ENCODE results near the gene RHBDL1.

Gene RHBDL1

GRCh38 chr16:675884-676564 lies 553 bp downstream of the RHBDL1 start:
- DNase-seq, result no peak

GRCh38 chr16:676565-676902 lies 1.1 kb downstream of the RHBDL1 start:
- DNase-seq, result no peak

GRCh38 chr16:676913-677312 lies 1.4 kb downstream of the RHBDL1 start:
- no peak for DNase-seq

DNA sequence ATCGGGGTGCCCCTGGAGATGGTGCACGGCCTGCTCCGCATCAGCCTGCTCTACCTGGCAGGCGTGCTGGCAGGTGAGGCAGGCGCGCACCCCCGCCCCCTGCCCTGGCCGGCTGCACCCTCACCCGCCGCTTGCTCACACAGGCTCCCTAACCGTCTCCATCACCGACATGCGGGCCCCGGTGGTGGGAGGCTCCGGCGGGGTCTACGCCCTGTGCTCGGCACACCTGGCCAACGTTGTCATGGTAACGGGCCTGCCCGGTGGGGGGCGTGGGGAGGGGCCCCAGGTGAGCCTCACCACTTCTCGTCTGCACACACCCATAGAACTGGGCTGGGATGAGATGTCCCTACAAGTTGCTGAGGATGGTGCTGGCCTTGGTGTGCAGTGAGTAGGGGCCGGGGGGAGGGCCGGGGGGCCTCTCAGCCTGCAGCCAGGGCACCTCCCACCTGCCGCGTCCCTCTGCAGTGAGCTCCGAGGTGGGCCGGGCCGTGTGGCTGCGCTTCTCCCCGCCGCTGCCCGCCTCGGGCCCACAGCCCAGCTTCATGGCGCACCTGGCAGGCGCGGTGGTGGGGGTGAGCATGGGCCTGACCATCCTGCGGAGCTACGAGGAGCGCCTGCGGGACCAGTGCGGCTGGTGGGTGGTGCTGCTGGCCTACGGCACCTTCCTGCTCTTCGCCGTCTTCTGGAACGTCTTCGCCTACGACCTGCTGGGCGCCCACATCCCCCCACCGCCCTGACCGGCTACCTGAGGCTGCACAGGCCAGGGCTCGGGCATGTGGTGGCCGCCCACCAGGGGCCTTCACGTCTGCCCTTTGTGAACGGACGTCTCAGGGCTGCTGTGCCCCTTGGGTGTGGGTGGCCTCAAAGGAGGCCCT lies 2.1 kb downstream of the RHBDL1 start:
- DNase-seq, result no peak

- DNase-seq, result no peak
These were observed 2.9 kb downstream of the RHBDL1 start for GRCh38 chr16:678209-678857.

- peak; percentile 61 for DNase-seq
These were observed 3.7 kb downstream of the RHBDL1 start for GRCh38 chr16:678858-679813.

GRCh38 chr16:679814-680624 lies 4.5 kb downstream of the RHBDL1 start, which contains the start of gene STUB1:
Gene STUB1, plus strand, starts transcription at chr16:680410. Its CDS starts 116 bp downstream, at chr16:680526.
- peak; percentile 90 for DNase-seq

GRCh38 chr16:680625-680945 lies 5.1 kb downstream of the RHBDL1 start:
- no peak for DNase-seq

- DNase-seq, result no peak
These were observed 5.7 kb downstream of the RHBDL1 start for GRCh38 chr16:680967-681745.

DNA sequence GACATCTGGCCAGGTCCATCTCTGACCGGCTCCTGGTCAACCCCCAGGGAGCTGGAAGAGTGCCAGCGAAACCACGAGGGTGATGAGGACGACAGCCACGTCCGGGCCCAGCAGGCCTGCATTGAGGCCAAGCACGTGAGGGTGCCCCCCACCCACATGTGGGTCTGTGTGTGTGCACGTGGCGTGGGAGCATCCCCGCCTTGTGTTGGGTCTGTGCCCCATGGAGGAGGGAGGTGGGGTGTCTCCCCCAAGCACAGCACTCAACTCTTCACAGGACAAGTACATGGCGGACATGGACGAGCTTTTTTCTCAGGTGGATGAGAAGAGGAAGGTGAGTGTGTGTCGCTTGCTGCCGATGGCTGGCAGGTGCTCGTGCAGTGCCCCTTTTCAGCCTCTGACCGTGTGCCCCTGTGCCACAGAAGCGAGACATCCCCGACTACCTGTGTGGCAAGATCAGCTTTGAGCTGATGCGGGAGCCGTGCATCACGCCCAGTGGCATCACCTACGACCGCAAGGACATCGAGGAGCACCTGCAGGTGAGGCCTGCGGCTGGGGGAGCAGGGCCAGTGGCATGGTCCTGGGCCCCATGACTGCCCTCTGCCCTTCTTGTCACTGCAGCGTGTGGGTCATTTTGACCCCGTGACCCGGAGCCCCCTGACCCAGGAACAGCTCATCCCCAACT lies 6.4 kb downstream of the RHBDL1 start:
- no peak for DNase-seq

GRCh38 chr16:682493-683395 lies 7.3 kb downstream of the RHBDL1 start:
- no peak for DNase-seq

GRCh38 chr16:683396-684070 lies 8.1 kb downstream of the RHBDL1 start:
- DNase-seq, result no peak

DNA sequence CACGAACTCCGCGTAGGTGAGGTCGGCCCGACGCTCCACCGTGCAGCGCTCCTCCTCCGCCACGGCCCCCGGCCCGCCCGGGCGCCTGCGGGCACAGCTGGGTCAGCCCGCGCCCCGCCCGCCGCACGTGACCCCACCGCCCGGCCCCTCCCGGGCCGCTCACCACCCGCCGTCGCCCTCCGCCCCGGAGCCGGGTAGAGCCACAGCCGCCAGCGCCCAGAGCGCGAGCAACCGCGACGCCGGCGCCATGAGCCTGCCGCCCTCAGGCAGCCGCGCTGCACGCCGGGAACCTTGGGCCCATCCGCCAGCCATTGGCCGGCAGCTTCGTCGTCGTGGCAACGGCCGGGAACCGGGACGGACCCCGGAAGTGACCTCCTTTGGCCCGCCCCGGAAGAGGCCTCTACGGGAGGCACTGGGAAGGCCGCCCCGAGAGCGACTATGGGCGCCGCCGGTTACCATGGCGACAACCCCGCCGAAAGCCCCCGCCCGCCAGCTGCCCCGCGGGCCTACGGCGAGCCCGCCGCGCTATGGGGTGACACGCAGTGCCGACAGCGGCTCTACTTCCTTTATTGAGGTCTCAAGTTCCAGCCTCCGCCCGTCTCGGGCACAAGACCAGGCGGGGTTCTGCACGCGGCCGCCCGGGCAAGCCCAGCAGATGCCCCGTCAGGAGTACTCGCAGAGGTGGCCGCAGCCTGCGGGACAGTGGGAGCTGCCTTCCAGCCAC lies 8.8 kb downstream of the RHBDL1 start, which contains the start of gene JMJD8:
Gene JMJD8, minus strand, starts transcription at position 264 of the 724 bp plus-strand sequence. Its CDS starts 15 bp downstream, at position 249.
- peak; percentile 96 for DNase-seq

DNA sequence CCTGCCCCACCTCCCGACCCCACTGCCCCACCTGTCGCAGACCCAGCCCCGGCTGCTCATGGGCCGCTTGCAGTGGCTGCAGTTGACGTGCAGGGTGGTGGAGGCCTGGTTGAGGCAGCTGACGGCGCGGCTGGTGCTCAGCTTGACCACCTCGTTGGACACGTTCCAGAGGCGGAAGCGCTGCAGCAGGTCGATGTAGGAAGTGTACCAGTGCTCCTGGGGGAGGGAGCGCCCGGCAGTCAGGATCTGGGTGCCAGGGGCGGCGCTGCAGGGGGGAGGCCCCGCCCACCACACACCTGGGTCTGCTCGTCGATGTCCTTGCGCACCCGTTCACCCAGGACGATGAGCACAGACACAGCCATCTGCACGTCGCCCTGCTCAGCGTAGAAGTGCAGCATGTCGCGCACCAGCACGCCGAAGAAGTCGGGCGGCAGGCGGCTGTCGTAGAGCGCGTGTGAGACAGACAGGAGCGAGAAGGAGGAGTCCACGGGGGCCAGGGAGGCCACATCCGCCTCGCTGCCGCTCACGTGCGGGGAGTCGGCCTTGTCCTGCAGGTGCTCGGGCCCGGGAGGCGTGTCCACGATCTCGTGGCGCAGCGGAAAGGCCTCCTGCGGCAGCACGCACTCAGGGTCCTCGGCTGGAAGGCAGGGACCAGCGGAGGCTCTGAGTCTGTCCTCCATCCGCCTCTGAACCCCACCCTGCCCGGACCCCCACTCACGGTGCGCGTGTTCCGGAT lies 9.7 kb downstream of the RHBDL1 start:
- DNase-seq, result no peak

DNA sequence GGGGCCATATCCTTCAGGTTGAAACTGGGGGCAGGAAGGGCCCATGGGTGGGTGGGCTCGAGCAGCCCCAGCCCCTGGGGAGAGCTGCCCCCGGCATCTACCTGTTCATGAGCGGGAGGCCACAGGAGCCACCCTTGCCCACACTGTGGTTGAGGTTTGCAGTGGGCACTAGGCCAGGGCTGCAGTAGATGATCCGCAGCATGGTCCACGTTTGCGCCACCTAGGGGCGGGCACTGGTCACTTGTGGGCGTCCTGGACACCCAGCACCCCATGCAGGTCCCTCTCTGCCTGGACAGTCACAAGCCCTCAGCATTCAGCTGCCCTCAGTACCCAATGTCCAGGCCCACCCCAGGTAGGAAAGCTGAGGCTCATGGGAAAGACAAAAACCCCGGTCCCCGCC lies 10.5 kb downstream of the RHBDL1 start:
- DNase-seq, result no peak

DNA sequence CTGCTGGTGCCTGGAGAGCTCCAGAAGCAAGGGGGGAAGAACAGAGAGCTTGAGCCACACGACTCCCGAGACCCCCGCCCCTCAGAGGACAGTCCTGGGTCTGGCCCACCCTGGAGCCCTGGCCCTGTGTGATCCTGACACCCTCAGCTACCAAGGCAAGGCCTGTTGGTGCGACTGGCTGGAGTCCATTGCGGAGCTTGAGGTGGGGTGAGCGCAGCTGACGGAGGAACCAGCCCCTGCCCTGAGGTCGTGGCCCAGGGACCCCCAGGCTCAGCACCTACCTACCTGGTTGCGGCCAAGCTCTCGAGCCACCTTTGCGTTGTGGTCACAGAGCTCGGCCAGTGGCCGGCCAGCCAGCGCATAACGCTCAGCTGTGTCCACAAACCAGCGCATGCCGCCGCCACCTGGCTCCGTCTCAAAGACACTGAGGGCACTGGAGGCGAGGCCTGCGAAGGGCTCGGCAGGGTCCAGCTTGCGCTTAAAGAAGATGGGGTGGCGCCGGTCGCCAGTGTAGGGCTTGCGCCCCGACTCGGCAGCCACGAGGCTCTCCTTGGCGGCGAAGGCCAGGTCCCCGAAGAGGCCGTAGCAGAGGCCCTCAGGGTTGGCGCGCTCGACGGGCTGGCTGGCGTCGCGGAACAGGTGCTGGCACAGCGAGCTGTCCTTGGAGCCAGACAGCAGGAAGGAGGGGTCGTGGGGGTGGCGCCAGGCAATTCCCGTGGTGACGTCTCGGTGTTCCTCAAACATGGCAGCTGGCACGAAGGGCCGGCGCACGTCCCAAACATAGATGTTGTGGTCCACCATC lies 11.2 kb downstream of the RHBDL1 start:
- DNase-seq, result no peak
